SHP77 (cell line): Measurements from ENCODE around the gene ITPK1.

Experiments
- DNase-seq, 2 experiments: peaks; one replicate each; lab custom pipeline; 2025; lab: John Stamatoyannopoulos, UW

Gene ITPK1

GRCh38 chr14:92951912-92952471 is 163.7 kb downstream of the ITPK1 start:
- DNase-seq, result peak; percentile 5 to 63

GRCh38 chr14:92951261-92951660 is 164.5 kb downstream of the ITPK1 start:
- no peak for DNase-seq

- DNase-seq, result no peak
These were observed 165.0 kb downstream of the ITPK1 start for GRCh38 chr14:92950773-92951172.

- DNase-seq, result no peak
These were observed 165.6 kb downstream of the ITPK1 start for GRCh38 chr14:92950193-92950540.

- no peak for DNase-seq
These were observed 166.1 kb downstream of the ITPK1 start for GRCh38 chr14:92949496-92950192.

DNA sequence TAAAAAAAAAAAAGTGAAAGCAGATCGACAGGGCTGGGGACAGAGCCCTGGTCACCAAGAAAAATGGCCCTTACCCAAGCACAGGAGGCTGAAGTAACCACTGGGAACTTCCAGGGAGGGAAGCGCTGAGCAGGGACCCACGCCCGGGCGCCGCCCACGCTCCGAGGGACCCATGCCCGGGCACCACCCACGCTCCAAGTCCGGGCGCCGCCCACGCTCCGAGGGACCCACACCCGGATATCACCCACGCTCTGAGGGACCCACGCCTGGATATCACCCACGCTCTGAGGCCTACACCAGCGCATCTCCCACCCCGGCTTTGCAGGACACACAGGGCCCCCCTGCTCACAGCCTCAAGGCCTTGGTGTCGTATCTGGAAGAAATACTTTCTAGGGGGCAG is 167.1 kb downstream of the ITPK1 start:
- DNase-seq, result no peak

GRCh38 chr14:92946847-92947545 is 168.7 kb downstream of the ITPK1 start:
- DNase-seq, result no peak

- peak; percentile 84 to 89 for DNase-seq
These were observed 169.5 kb downstream of the ITPK1 start for GRCh38 chr14:92945959-92946846.

GRCh38 chr14:92945544-92945943 is 170.2 kb downstream of the ITPK1 start:
- DNase-seq, result peak in 1 of 2 experiments; percentile 35

- peak; percentile 86 to 92 for DNase-seq
These were observed 170.7 kb downstream of the ITPK1 start for GRCh38 chr14:92944976-92945375.

DNA sequence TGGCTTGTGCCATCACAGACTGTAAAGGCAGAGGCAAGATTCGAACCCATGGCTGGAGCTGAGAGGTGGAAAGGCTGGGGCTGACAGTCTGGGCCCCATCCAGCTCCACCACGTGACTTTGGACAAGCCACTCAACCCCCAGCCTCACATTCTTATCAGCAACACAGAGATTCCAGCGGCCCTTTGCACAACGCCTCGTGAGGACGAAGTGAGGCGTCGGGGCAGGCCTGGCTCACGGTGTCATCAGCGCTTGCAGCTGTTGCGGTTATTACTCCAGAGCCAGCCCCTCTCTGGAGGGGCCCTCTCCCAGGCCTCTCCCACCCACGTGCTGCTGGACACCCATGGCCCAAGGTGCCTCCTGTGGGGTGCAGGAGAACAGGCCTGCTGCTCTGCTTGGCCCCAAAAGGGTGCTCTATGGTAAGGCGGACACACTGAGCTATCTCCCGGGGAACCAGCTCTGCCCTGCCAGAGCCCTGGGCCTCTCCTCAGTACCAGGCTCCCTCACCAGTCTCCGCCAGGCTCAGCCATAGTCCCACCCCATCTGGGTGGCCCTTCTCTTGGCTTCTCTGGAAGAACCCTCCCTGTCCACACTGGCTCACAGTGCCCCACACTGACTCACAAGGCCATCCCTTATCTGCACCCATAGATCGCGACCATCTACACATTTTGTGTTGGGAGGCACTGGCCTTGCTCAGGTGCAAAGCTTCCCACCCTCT is 171.7 kb downstream of the ITPK1 start:
- DNase-seq, result no peak

- no peak for DNase-seq
These were observed 172.6 kb downstream of the ITPK1 start for GRCh38 chr14:92942976-92943710.

GRCh38 chr14:92942576-92942975 is 173.1 kb downstream of the ITPK1 start:
- DNase-seq, result no peak

- no peak for DNase-seq
These were observed 173.6 kb downstream of the ITPK1 start for GRCh38 chr14:92942136-92942535.

- DNase-seq, result no peak
These were observed 174.2 kb downstream of the ITPK1 start for GRCh38 chr14:92941531-92941930.

DNA sequence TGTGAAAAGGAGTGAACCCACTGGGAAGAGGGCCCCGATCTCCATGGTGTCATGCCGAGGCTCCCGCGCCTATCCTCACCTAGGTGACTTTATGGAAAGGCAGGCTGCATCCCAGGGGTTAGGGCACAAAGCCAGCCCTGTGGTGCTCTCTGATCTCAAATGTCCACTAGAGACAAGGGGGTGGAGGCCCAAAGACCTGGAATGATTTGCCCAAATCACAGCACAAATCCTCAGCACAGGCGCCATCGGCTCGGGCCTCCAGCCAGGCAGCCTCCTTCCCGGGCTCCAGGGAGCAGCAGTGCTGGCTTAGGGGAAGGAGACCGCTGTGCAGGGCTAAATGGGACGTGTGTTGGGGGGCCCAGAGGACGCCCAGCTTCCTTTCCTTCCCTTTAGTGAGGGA is 175.2 kb downstream of the ITPK1 start:
- no peak for DNase-seq

DNA sequence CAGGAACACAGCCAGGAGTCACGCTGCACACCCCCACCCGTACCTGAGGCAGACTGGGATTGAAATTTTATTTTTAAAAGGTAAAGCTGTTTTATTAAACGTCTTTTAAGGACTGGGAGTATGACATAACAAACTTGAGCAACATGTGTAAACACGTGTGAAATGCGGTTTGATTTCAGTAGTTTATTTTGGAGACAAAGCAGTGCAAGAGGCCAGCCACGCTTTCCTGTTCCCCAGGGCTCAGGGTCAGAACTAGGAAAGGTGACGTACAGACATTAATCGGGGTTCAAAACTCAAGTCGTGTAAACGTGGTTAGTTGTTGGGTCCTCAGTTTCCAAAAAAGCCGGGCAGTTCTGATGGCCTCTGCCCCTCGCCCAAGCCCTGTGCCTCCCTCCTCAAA is 176.0 kb downstream of the ITPK1 start:
- DNase-seq, result no peak

DNA sequence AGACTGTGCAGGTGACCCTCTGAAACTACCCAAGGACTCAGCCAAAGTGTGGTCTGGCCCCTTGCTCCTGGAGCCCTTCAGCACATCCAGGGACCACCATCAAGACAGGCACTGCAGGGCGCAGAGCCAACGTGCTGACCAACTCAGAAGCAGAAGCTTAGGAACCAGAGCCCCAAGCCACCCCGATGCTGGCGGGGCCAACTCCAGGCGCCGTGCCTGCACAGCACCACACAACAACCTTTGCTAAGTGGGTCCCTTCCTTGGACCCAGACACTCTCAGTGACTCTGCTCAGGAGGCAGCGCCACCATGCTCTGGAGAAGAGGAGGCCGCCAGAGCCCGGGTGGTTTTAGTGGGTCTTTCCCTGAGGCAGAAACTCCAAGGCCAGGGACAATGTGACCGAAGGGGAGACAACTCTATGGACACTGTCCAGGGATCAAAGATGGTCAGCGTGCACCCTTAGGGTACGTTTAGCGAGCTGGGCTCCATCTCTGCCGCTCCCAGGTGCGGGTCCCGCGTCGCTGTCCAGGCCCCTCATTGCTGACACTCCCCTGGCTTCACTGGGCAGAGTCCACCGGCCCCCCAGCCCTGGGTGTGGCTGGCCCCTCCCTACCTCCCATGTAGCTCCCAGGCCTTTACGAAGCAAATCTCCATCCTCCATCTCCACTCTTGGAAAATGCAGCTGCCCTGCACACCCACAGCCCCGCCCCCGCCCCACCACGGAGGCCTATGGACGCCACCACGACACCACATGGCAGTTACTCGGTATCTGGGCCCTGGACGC is 176.6 kb downstream of the ITPK1 start:
- no peak for DNase-seq

DNA sequence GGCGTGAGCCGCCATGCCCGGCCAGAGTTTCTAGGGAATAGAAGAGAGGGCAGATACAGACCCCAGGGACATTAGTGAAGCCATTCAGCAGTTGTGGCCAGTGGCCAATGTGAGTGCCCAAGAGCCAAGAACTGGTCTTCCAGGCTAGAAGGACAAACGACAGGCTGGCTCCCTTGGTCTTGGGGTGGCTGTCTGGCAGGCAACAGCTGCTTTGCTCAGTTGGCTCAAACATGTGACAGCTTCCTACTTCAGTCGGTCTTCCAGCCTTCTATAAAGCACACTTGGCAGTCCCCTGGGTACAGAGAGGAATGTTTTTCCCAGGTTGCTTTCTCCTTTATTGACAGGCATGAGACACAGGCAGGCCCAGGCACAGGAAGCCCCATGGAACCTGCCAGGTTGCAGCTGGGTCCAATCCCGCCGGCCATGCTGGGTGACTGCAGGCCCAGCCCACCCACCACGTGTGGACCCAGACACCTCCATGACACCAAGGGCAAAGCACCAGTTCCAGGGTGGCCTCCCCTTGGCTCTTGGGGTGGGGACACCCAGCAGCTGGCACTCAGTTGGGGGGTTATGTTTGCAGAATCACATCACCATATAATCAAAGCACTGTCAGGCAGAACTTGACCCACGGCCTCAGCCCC is 177.4 kb downstream of the ITPK1 start:
- DNase-seq, result peak in 1 of 2 experiments; percentile 21
